ENCODE data around the gene KCMF1. TPM values are rescaled to one million over a fixed set of nuclear protein-coding genes. Genes with fewer than 3 reads are reported as not detected.
A peak's percentile ranks its signal among the peaks of the same experiment; 100 is the strongest.

Gene KCMF1
- total and polyA plus RNA-seq, 5 experiments from 2014 or later = 13.3 to 74.8 (median 30.2) TPM

DNA sequence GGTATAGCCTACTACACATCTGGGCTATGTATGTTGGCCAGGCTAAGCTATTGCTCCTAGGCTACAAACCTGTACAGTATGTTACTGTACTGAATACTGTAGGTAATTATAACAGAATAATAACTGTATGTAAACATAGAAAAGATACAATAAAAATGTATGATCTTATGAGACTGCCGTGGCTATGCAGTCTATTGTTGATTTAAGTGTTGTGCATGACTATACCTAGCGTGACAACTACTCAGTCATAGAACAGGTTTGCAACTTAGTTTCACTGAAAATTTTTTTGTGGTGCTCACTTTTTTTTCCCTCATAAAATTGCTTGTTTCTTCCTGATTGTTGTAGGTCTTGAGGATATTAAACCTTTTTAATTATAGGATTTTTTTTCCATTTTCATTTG is 25.9 kb downstream of the KCMF1 start:
- DNase-seq (no peak), ATAC-seq (no peak)
- Mint-ChIP-seq H3K36me3 (peaks cover 0 to 32% (median under 1%) of the 10 kb centered on the region in 3 donors), H3K27ac (peak overlapping the region in 1 of 10 donors; percentile 61), H3K4me3 (peak overlapping the region in 2 of 10 donors; percentile 20 to 39), H3K9me3 (no peaks in the 10 kb centered on the region), H3K27me3 (no peaks in the 10 kb centered on the region), H3K4me1 (peaks cover 14 to 67% (median 52%) of the 10 kb centered on the region in 4 donors)
- POLR2A ChIA-PET = no interaction called here

DNA sequence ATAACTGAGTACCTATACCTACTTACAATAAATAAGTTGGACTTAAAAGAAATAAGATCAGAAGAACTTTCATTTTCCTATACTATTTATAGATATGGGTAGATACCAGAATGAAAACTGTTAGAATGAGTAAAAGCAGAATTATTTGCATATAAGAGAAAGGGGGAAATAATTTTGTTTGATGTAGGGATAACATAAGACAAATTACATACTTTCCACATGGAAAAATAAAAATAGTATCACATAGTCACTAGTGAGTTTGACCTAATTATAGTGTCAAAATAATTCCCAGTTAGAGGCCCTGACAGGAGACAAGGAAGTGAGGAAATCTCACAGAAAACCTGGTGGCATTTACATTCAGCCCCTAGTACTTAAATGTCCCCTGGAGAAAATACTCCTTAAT is 28.6 kb downstream of the KCMF1 start:
- H3K36me3 Mint-ChIP-seq = peaks cover 0 to 26% (median 5%) of the 10 kb centered on the region in 3 donors
- no peaks in the 10 kb centered on the region for H3K9me3 Mint-ChIP-seq
- no peak for DNase-seq
- POLR2A ChIA-PET = interaction anchor here (0.6 kb wide), 1 partner anchor 102 kb away, joined by 6 read pairs; no protein-coding TSS in a partner anchor
- peaks cover 14 to 78% (median 58%) of the 10 kb centered on the region in 4 donors for H3K4me1 Mint-ChIP-seq
- peak overlapping the region in 2 of 10 donors; percentile 4 to 14 for H3K4me3 Mint-ChIP-seq
- no peaks in the 10 kb centered on the region for H3K27me3 Mint-ChIP-seq
- peak overlapping the region in 4 of 10 donors; percentile 18 to 74 (median 38) for H3K27ac Mint-ChIP-seq
- no peak for ATAC-seq

DNA sequence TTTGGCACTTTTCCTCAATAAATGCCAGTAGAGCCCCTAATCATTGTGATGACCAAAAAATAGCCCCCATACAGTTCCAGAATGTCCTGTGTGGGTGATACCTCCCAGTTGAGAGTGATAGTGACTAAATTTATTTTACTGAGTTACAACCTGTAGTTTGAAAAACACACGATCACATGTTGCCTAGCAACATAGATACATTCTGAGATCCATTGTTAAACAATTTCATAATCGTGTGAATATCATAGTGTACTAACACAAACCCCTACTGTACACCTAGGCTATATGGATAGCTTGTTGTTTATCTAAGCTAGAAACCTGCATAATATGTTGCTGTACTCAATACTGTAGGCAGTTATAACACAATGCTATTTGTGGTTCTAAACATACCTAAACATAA is 30.6 kb downstream of the KCMF1 start:
- Mint-ChIP-seq H3K9me3 (no peaks in the 10 kb centered on the region), H3K4me1 (peaks cover 15 to 72% (median 51%) of the 10 kb centered on the region in 4 donors), H3K4me3 (peak overlapping the region in 2 of 10 donors; percentile 18 to 26), H3K36me3 (peaks cover 0 to 28% (median 5%) of the 10 kb centered on the region in 3 donors), H3K27ac (peak overlapping the region in 7 of 10 donors; percentile 12 to 75 (median 63)), H3K27me3 (no peaks in the 10 kb centered on the region)
- DNase-seq (no peak), ATAC-seq (peak; percentile 28 to 67)
- POLR2A ChIA-PET = interaction anchor here (0.6 kb wide), 2 partner anchors 30 to 122 kb away, joined by 3 read pairs; no protein-coding TSS in a partner anchor

DNA sequence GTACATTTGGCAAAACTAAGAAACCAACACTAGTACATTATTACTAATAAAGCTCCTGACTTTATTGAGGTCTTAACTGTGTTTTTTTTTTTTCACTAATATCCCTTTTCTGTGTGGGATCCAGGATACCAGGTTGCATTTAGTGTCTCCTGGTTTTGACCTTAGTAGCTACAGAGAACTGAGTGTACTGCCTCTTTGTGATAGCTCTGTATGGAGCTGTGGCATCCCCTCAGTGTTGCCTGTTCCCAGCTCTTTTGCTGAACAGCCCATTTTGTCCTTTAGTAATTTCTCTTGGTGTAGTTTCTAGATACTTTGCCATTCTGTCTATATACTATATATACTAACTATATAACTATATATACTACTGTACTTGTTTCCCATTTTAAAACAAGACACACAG is 31.6 kb downstream of the KCMF1 start:
- Mint-ChIP-seq H3K27ac (peak overlapping the region in 4 of 10 donors; percentile 25 to 65 (median 46)), H3K4me1 (peaks cover 17 to 68% (median 55%) of the 10 kb centered on the region in 4 donors), H3K27me3 (no peaks in the 10 kb centered on the region), H3K36me3 (peaks cover 5 to 34% (median 11%) of the 10 kb centered on the region in 3 donors), H3K4me3 (no peak overlapping the region), H3K9me3 (no peaks in the 10 kb centered on the region)
- ATAC-seq (no peak), DNase-seq (no peak)
- POLR2A ChIA-PET = no interaction called here

DNA sequence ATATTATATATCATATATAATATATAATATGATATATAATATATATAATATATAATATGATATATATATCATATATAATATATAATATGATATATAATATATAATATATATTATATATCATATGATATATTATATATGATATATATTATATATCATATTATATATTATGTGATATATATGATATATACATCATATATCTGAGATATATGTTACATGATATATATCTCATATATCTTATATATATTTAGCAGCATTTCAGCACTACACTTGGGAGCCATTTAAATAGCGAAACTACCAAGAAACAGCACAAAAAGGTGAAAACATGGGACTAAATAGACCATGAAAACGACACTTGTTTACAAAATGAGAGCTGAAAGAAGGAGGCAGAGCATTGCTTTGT is 37.3 kb downstream of the KCMF1 start:
- peaks cover 34 to 74% (median 63%) of the 10 kb centered on the region in 4 donors for H3K4me1 Mint-ChIP-seq
- peaks cover 0 to 11% (median 0%) of the 10 kb centered on the region in 9 donors for H3K9me3 Mint-ChIP-seq
- peak overlapping the region in 1 of 10 donors; percentile 90 for H3K27ac Mint-ChIP-seq
- peaks cover 5 to 39% (median 15%) of the 10 kb centered on the region in 3 donors for H3K36me3 Mint-ChIP-seq
- DNase-seq (no peak), ATAC-seq (no peak)
- POLR2A ChIA-PET = no interaction called here
- no peak overlapping the region for H3K4me3 Mint-ChIP-seq
- no peaks in the 10 kb centered on the region for H3K27me3 Mint-ChIP-seq

DNA sequence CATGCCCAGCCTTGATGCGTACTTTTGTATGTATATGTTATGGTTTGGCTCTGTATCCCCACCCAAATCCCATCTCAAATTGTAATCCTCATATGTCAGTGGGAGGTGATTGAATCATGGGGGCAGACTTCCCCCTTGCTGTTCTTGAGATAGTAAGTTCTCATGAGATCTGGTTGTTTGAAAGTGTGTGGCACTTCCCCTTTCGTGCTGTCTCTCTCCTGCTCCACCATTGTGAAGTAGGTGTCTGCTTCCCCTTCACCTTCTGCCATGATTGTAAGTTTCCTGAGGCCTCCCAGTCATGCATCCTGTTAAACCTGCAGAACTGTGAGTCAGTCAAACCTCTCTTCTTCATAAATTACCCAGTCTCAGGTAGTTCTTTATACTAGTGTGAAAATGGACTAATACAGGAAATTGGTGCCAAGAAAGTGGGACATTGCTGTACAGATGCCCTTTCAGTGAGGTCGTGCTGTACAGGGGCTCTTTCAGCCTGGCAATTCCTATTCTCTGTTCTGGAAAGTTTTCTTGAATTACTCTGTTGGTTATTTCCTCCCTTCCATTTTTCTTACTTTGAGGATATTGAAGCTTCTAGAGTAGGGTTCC is 38.2 kb downstream of the KCMF1 start:
- Mint-ChIP-seq H3K4me3 (peak overlapping the region in 1 of 10 donors; percentile 53), H3K27me3 (no peaks in the 10 kb centered on the region), H3K9me3 (peaks cover 0 to 11% (median 0%) of the 10 kb centered on the region in 9 donors), H3K27ac (peak overlapping the region in 9 of 10 donors; percentile 48 to 90 (median 72)), H3K4me1 (peaks cover 36 to 76% (median 69%) of the 10 kb centered on the region in 4 donors), H3K36me3 (peaks cover 5 to 33% (median 10%) of the 10 kb centered on the region in 3 donors)
- ATAC-seq (no peak), DNase-seq (peak in 1 of 10 donors; percentile 2)
- POLR2A ChIA-PET = no interaction called here

DNA sequence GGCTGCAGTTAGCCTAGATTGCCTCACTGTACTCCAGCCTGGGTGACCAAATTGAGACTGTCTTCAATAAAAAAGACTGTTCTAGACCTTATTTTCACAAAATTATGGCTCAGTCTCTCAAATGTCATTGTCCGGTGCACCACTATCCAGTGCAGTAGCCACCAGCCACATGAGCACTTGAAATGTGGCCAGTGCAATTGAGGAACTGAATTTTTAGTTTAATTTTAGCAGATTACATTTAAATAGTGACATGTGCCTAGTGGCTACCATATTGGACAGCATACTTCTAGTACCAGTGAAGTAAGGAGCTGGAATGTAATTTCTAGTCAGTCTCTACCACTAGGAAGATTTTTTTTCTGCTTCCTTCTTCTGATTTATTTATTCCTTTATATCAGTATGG is 39.4 kb downstream of the KCMF1 start:
- ATAC-seq = no peak

DNA sequence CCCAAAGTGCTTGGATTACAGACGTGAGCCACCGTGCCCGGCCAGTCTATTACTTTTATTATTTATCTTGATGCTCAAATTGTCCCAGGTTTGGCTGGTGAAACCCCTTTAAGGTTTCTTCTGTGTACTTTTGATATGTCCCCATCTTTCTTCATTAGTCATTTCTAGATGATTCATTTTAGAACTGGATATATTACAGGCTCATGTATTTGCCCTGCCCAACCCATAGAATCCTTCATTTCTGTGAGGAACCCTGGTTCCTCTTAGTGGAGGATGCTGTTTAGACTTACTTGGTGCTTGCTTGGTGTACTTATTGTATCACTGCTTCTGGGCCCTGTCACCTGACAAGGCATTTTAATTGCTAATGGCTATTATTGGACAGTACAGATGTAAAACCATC is 40.1 kb downstream of the KCMF1 start:
- H3K27ac Mint-ChIP-seq = peak overlapping the region in 8 of 10 donors; percentile 21 to 84 (median 71)
- no peaks in the 10 kb centered on the region for H3K27me3 Mint-ChIP-seq
- peaks cover 0 to 11% (median 0%) of the 10 kb centered on the region in 9 donors for H3K9me3 Mint-ChIP-seq
- peaks cover 41 to 84% (median 79%) of the 10 kb centered on the region in 4 donors for H3K4me1 Mint-ChIP-seq
- H3K36me3 Mint-ChIP-seq = peaks cover 5 to 30% (median 10%) of the 10 kb centered on the region in 3 donors
- DNase-seq = no peak
- peak overlapping the region in 1 of 10 donors; percentile 8 for H3K4me3 Mint-ChIP-seq
- POLR2A ChIA-PET = interaction anchor here (1.0 kb wide), 1 partner anchor 35 kb away, joined by 3 read pairs; no protein-coding TSS in a partner anchor
- no peak for ATAC-seq

More for the DNA sequence above, 39.4 kb downstream of the KCMF1 start:
- H3K9me3 Mint-ChIP-seq = peaks cover 0 to 11% (median 0%) of the 10 kb centered on the region in 9 donors
- no peak for DNase-seq
- POLR2A ChIA-PET = interaction anchor here (0.7 kb wide), 1 partner anchor 374 kb away, joined by 4 read pairs; no protein-coding TSS in a partner anchor
- H3K36me3 Mint-ChIP-seq = peaks cover 5 to 32% (median 10%) of the 10 kb centered on the region in 3 donors
- peak overlapping the region in 5 of 10 donors; percentile 56 to 83 (median 71) for H3K27ac Mint-ChIP-seq
- peaks cover 40 to 83% (median 81%) of the 10 kb centered on the region in 4 donors for H3K4me1 Mint-ChIP-seq
- H3K4me3 Mint-ChIP-seq = no peak overlapping the region
- no peaks in the 10 kb centered on the region for H3K27me3 Mint-ChIP-seq

DNA sequence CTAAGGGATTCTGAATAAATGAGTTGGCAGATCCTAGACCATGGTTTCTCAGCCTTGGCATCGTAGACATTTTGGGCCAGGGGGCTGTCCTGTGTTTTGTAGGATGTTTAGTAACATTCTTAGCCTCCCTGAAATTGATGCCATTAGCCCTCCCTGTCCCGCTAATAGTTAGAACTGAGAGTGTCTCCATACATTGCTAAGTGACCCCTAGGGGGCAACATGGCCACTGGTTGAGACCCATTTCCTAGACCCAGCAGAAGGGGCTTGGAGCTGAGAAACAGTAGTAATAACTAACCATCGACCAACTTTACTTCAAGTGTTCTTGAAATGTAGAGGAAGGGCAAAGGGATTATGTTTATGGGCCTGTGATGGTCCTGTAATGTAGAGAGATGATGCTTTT is 40.8 kb downstream of the KCMF1 start:
- DNase-seq (no peak), ATAC-seq (no peak)
- H3K27ac Mint-ChIP-seq = peak overlapping the region in 9 of 10 donors; percentile 8 to 84 (median 58)
- peaks cover 40 to 90% (median 79%) of the 10 kb centered on the region in 4 donors for H3K4me1 Mint-ChIP-seq
- peaks cover 0 to 11% (median 0%) of the 10 kb centered on the region in 9 donors for H3K9me3 Mint-ChIP-seq
- peak overlapping the region in 2 of 10 donors; percentile 10 to 22 for H3K4me3 Mint-ChIP-seq
- peaks cover 5 to 25% (median 10%) of the 10 kb centered on the region in 3 donors for H3K36me3 Mint-ChIP-seq
- POLR2A ChIA-PET = interaction anchor here (1.0 kb wide), 1 partner anchor 36 kb away, joined by 3 read pairs; no protein-coding TSS in a partner anchor
- no peaks in the 10 kb centered on the region for H3K27me3 Mint-ChIP-seq

DNA sequence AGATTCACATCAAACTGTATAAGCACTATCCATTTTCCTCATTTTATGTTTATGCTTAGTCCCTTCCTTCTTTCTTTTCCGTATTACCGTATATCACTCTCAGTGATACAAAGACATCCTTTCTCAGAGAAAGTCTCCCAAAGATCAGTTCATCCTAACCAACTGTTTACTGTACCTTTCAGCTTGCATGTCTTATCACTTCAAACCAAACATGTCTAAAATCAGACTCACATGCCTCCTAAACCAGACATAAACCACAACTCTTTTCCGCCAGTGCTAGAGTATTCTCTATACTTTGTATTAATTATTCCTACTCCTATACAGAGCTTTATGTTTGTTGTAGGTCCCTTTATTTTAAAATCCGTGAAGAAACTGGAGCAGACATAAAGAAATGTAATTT is 41.5 kb downstream of the KCMF1 start:
- DNase-seq (no peak), ATAC-seq (peak; percentile 32 to 36)
- POLR2A ChIA-PET = no interaction called here
- Mint-ChIP-seq H3K9me3 (peaks cover 0 to 11% (median 0%) of the 10 kb centered on the region in 9 donors), H3K27ac (peak overlapping the region; percentile 8 to 84 (median 67)), H3K4me3 (peak overlapping the region in 7 of 10 donors; percentile 3 to 62 (median 26)), H3K36me3 (peaks cover 0 to 20% (median 5%) of the 10 kb centered on the region in 3 donors), H3K4me1 (peaks cover 38 to 89% (median 78%) of the 10 kb centered on the region in 4 donors), H3K27me3 (no peaks in the 10 kb centered on the region)

DNA sequence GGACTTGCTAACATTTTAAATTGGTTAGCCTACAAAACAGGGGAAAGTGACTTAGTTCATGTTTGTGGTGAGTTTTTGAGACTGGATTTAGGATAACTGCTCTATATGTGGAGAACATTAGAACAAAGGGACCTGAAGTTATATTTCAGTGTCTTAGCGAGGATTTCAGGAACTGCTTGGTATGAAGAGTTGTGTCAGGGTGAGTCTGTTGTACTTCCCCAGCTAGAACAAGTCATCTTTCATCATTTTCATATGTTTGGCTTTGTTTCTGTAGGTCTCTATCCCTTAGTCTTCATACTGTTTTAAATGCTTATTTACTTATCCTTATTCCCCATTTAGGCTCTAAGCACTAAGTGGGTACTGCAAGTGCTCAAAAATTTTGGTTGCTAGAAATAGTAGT is 41.9 kb downstream of the KCMF1 start:
- peak overlapping the region; percentile 2 to 80 (median 30) for H3K27ac Mint-ChIP-seq
- H3K4me1 Mint-ChIP-seq = peaks cover 39 to 91% (median 81%) of the 10 kb centered on the region in 4 donors
- H3K4me3 Mint-ChIP-seq = no peak overlapping the region
- DNase-seq (no peak), ATAC-seq (no peak)
- H3K27me3 Mint-ChIP-seq = no peaks in the 10 kb centered on the region
- peaks cover 0 to 11% (median 0%) of the 10 kb centered on the region in 9 donors for H3K9me3 Mint-ChIP-seq
- peaks cover 0 to 17% (median 4%) of the 10 kb centered on the region in 3 donors for H3K36me3 Mint-ChIP-seq
- POLR2A ChIA-PET = interaction anchor here (1.7 kb wide), 1 partner anchor 86 kb away, joined by 6 read pairs; no protein-coding TSS in a partner anchor

DNA sequence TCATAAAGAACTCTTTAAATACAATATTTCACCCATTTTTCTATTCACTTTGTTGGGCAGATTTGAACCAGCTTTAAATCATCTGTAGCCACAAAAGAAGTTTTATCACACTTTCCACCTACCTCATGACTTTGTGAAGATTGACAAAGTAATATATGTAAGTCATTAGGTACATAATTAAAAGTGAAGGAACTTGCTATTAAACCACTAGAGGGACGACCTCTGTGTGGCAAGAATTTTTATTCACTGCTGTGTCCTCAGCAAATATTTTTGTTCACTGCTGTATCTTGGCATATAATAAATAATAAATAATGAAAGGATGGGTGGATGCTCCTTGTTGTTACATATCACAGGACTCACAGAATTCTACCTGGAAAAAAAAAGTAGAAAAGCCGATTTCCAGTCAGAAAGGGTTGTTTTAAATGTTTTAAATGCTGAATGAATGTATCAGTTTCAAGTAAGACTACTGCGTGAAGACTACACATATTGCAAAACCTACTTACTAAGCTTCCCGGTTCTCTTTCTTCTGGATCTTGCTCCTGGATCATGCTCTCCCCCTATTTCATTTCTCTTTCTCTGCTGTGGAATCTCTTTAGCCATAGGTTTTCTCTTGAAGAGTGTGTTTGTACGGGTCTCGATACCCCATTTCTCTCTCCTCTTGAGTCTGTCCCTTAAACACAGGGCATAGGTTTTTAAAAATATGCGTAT is 44.8 kb downstream of the KCMF1 start:
- Mint-ChIP-seq H3K36me3 (peaks cover 0 to 7% (median 0%) of the 10 kb centered on the region in 3 donors), H3K4me1 (peaks cover 32 to 86% (median 74%) of the 10 kb centered on the region in 4 donors), H3K27me3 (no peaks in the 10 kb centered on the region), H3K27ac (peak overlapping the region in 7 of 10 donors; percentile 27 to 73 (median 56)), H3K4me3 (no peak overlapping the region), H3K9me3 (no peaks in the 10 kb centered on the region)
- DNase-seq (no peak), ATAC-seq (no peak)
- POLR2A ChIA-PET = interaction anchor here (0.5 to 1.4 kb wide), 3 partner anchors 57 to 90 kb away, joined by 3 to 12 read pairs (median 3); no protein-coding TSS in a partner anchor

Measured in naive thymus-derived CD8-positive, alpha-beta T cell (primary cell).